Esophagus muscularis mucosa (tissue), 4 donors: ENCODE results near the gene ZFP37.
"Not testable (repeated sequence)": the region's sequence is repeated elsewhere in the genome, so short reads cannot be mapped to it uniquely, and the experiment has no call there.

ENCODE experiments used
- EP300 ChIP-seq: sonication (generic); formaldehyde crosslinking; IDR thresholded peaks from one replicate; pipeline ENCODE4 v1.6.1; 2017; ENCODE audit warnings: antibody characterized with exemption
- POLR2A ChIP-seq: fragments of 450-650 bp; IDR thresholded peaks from one replicate; pipeline ENCODE4 v1.6.1; 2017; ENCODE audit warnings: antibody characterized with exemption, moderate library complexity, mild to moderate bottlenecking, low read depth
- TF ChIP-seq, protein P1 (sequence below), 3 experiments: fragments of 200-600 bp in 2 of 3; fragments of 450-650 bp in 1 of 3; sonication (generic) in 2 of 3; IDR thresholded peaks; one replicate each; pipeline ENCODE4 v1.5.1; 2017 to 2019; ENCODE audit warnings: antibody characterized with exemption in 3 of 3, mild to moderate bottlenecking in 2 of 3, moderate library complexity in 1 of 3

GRCh38 chr9:113062932-113063310 is 6.4 kb upstream of the ZFP37 start:
- TF ChIP-seq, protein P1, sequence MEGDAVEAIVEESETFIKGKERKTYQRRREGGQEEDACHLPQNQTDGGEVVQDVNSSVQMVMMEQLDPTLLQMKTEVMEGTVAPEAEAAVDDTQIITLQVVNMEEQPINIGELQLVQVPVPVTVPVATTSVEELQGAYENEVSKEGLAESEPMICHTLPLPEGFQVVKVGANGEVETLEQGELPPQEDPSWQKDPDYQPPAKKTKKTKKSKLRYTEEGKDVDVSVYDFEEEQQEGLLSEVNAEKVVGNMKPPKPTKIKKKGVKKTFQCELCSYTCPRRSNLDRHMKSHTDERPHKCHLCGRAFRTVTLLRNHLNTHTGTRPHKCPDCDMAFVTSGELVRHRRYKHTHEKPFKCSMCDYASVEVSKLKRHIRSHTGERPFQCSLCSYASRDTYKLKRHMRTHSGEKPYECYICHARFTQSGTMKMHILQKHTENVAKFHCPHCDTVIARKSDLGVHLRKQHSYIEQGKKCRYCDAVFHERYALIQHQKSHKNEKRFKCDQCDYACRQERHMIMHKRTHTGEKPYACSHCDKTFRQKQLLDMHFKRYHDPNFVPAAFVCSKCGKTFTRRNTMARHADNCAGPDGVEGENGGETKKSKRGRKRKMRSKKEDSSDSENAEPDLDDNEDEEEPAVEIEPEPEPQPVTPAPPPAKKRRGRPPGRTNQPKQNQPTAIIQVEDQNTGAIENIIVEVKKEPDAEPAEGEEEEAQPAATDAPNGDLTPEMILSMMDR (IDR thresholded peaks at IDR 0.05): not testable (repeated sequence)
- TF ChIP-seq POLR2A, EP300: not testable (repeated sequence)
